Activated CD4-positive, alpha-beta T cell treated with anti-CD3 and anti-CD28 coated beads, Interleukin-2, amount 50 U/mL, for 1 hour (primary cell): ENCODE measurements around the gene ATXN10.
"Not testable (repeated sequence)": the region's sequence is repeated elsewhere in the genome, so short reads cannot be mapped to it uniquely, and the experiment has no call there.

ENCODE experiments used
- DNase-seq: peaks from one replicate; pipeline ENCODE4 v3.0.0-alpha.2; 2020

ATXN10 gene

DNA sequence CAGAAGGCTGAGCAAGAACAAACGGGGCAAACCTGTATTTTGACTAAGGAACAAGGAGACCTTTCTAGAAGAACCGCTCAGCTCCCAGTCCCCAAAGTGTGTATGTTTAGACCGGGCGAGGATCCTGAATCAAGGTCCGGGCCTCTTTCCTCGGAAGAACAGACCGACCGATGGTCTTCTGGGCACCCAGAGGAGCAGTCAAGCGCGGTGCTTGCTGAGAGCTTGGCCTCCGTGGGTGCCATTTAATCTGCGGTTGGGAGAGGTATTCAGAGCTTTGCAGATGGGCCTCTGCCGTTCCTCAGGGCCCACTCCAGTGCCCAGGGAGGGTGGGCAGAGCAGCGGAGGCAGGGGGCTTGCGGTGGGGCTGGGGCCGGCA, 26.5 kb upstream of the ATXN10 start:
- DNase-seq, result no peak

DNA sequence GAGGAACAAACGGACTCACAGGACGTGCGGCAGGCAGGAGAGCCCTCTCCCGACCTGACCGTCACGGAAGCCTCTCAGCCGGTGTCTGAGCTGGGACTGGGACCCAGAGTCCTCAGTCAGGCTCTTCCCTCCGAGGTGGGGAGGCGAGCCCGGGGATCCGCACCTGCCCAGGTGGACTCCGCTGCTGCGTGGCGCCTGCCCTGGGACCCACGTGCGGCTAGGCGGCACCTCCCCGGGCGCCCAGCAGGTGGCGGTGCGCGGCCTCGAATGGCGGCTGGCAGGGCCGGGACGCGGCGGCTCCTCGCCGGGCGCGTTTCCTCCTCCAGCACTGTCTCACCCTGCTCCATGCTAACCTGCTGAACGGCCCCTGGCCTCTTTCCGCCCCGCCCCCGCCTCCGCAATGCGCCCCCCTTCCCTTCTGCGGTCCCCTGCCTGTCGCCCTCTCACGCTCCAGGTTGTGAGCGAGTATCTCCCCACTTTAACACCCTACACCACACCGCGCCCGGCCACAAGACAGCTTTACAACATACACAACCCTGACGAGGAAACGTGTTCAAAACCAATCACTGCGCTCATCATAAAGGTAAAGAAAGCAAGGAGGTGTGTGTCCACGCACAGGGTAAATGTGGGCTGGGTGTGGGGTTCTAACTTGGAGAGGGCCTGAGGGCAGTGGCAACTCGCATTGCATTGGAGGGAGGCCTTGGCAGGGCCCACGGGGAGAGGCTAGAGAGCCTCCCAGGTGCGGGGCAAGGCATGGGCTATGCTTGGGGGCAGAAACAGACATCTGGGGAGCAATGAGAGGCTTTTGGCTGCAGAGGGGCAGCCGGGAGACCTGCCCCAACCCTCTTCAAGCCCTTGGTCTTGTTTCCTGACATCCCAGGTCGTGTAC, 25.9 kb upstream of the ATXN10 start:
- peak; percentile 75 for DNase-seq

GRCh38 chr22:45647532-45648225, 24.0 kb upstream of the ATXN10 start:
- DNase-seq, result no peak

DNA sequence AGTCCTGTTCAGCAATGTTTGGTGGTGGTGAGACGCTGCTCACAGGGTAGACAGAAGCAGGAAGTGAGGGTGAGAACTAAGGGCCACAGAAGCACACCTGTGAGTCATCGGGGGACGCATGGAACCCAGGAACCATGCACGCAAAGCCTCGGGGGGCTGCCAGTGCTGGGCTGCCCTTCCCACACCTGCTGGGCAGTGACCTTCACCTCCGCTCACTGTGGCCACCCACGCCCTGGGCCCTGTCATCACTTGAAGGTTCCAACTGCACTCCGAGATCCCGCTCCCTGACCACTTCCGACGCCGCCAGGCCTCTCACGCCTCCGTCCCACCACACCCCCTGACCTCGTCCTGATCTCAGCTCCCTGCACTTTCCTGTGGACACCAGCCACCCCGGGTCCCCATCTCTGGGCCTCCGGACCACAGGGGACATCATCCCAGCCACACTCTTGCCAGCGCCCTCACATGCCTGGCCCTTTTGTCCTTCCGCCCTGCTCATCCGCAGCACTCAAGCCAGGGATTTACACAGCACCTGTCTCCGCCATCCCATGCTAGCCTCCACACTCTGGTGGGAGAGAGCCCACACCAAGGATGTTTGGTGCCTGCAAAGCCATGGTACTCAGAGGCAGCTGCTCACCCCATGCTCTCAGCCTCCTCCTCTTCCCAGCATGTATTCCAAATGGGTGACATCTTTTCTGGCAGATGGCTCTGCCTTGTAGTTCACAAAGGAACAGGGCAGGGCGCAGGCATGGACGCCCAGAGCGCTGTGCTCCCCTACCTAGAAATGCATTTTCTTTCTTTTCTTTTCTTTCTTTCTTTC, 23.1 kb upstream of the ATXN10 start:
- no peak for DNase-seq

- no peak for DNase-seq
Observed at GRCh38 chr22:45649809-45650208, 21.8 kb upstream of the ATXN10 start.

DNA sequence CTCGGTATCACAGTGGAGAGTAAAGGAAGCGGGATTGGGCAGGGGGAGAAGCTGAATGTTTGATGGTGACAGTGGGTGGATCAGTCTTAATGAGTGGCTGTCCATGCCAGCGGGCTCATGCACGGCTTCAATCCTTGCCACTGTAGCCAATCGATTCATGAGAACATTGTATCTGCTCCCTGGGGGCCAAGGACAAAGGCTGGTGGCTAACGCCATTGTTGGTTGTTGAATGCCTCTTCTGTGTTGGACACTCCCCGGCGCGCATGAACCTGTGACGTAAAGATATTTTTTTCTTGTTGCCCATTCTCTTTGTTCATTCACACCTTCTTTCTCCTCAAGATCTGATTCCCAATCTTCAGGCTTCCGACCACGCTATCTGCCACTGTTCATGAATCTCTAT, 20.9 kb upstream of the ATXN10 start:
- DNase-seq, result no peak

DNA sequence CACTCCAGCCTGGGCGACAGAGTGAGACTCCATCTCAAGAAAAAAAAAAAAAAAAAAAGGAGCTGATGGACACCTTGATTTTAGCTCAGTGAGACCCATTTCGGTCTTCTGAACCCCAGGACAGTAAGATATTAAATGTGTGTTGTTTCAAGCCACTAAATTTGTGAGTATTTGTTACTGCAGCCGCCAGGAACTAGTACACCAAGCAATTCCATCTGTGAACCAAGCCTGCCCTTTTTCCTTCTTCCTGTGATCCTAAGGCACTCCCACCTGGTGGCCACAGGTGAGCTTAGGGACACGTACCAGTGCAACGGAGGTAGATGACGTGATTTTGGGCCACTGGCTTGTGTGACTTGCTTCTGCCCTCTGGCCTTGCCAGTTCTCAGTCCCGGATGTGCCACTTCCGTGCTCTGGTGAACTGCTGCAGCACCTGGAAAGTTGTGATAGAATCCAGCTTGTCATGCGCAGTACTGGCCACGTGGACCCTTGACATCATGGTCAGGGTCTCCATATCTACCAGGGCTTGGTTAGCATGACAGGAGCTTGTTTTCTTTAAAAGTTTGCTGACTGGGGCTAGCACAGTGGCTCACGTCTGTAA, 19.6 kb upstream of the ATXN10 start:
- DNase-seq, result no peak

GRCh38 chr22:45656577-45656976, 15.1 kb upstream of the ATXN10 start:
- DNase-seq, result no peak

GRCh38 chr22:45657701-45658100, 13.9 kb upstream of the ATXN10 start:
- no peak for DNase-seq

DNA sequence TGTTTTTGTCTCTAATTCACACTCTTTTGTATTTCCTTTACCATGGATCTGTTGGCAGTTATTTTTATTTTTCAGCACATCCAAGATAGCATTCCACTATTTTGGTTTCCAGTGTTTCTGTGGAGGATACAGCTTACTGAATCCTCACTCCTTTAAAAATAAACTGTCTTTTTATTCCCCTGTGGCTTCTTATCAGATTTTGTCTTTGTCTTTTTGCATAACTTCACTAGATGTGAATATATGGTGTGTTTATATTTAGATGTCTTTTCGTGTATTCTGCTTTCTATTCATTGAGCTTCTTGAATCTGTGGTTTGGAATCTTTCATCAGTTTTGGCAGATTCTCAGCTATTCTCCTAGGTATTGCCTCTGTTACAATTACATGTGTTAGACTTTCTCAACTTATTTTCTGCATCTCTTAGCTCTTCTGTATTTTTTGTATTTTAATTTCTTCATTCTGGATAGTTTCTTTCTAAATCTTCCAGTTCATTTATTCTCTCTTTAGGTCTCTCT, 7.4 kb upstream of the ATXN10 start:
- no peak for DNase-seq

GRCh38 chr22:45667486-45667885, 4.1 kb upstream of the ATXN10 start:
- DNase-seq, result no peak

DNA sequence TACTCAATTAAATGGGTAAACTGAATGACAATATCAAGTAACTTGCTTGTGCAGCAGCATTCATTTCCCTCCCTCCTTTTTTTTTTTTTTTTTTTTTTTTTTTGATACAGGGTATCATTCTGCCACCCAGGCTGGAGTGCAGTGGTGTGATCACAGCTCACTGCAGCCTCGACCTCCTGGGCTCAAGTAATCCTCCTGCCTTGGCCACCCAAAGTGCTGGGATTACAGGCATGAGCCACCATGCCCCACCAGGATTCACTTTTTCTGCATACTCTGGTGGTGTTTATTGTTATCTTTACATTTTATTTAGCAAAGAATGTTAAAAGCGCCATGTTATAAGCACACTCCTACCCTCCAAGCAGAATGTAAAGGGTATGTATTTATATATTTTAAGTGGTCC, 1.3 kb upstream of the ATXN10 start:
- not testable (repeated sequence) for DNase-seq

- no peak for DNase-seq
Observed at GRCh38 chr22:45670981-45671782, 452 bp upstream of the ATXN10 start.

DNA sequence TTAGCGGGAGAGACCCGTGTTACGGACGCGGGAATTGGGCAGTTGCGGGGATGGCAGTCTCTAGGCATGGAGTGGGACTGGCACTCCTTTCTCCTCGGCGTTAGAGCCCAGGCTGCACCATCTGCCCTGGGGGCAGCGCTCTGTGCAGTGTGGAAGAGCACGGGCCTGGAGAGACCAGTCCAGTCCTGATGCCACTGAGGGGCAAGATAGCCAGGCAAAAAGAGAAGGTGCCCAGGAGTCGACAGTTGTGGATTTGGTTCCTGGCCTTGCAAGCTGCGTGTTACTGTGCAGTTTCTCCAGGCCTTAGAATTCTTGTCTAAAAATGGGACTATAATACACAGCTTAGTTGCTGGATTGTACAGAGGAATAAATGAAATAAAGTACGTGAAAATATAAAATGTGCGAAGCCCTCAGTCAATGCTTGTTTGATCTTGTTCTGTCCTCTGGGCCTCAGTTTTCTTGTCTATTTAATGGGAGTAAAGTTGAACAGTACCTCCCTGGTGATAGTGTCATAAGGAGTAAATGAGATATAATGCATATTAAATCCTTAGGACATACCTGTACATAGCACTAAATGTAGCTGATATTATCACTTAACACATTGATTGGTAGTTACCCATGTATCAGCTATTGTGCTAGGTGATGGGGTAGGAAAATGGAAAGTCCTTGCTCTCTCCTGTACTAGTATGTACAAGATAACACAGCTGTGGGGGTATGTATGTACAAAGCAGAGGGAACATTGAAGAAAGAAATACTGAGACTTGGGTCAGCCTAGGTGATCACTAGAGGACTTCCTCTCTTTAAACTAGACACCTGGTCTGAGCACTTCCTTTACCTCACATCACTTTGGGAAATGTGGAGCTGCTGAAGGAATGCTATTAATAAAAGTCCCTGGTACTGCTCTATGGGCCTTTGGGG, 1.2 kb downstream of the ATXN10 start:
- no peak for DNase-seq

- DNase-seq, result no peak
Observed at GRCh38 chr22:45673482-45674175, 2.0 kb downstream of the ATXN10 start.

GRCh38 chr22:45676024-45676423, 4.4 kb downstream of the ATXN10 start:
- DNase-seq, result no peak

DNA sequence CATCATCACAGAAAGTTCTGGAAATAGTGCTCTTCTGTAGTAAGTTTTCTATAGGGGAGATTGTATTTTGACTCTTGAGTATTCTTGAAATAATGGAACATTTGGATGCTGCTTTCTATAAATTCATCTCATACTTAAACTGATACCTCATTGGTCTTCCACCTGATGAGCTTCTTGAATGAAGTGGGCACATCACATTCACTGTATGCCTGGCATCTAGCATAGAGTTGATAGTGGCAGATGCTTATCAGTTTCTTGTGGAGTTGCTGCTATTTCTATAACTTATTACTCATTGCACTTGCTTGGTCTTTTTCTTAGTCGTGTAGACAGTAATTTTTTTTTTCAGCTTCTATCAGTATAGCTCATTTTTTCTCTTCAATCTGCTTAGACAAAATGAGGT, 5.4 kb downstream of the ATXN10 start:
- no peak for DNase-seq

DNA sequence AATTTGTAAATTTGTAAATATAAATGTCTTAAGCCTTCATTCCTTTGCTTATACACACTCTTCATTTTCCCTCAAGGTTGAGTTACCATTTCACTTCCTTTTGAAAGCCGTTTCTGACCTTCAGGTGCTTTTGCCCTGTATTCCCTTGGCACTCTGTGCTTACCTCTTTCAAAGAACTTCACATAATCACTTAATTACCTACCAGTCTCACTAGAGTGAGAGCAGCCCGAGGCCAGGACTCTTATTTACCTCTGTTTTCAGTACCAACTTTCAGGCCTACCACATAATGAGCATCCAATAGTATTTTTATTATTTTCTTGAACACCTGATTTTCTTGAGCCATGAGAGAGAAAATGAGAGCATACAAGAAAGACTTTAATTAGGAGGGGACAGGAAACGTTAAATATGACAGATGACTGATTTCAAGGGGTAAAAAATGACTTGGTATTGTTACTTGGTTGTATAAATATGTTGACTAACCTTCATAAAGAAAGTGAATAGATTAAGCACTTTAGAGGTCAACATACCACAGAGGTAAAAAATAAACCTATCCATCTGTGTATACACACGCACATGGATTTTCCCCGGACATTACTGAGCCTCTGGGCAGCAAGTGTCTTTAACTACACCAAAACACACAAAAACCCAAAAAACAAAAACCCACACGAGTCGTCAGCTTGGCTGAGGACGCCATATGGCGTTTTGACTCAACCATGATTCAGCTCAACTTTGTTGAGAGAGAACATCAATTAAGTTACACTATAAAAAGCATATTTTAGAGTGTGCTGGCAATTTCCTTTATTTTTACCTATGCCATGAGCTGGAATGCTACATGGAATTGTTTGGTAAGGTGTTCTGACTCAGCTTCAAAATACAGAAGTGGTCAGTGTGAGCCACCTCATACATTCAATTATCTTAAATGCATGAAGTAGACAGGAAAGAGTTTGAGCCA, 7.6 kb downstream of the ATXN10 start:
- no peak for DNase-seq
